HEK293 (cell line): ENCODE measurements around the gene GMPR2.
"Not testable (repeated sequence)": the region's sequence is repeated elsewhere in the genome, so short reads cannot be mapped to it uniquely, and the experiment has no call there.

Experiments
- CTCF ChIA-PET: fragments of 350-600 bp; formaldehyde crosslinking; extraction: SDS; loops from one replicate; lab custom pipeline; 2021; ENCODE audit warnings: antibody characterized with exemption; lab: Yijun Ruan, JAX
- POLR2A ChIA-PET: fragments of 300-600 bp; formaldehyde crosslinking; extraction: SDS; loops from one replicate; lab custom pipeline; 2020; ENCODE audit warnings: antibody characterized with exemption, inconsistent platforms; lab: Yijun Ruan, JAX
- H3K27ac ChIP-seq: fragments of 200-500 bp; sonication (Bioruptor generic); 2 replicates; pipeline ENCODE4 v1.5.1; 2014; ENCODE audit warnings: low read depth, low read length, control low read depth, inconsistent platforms; ENCODE audit errors: extremely low read depth
- H3K36me3 ChIP-seq, 2 experiments: fragments of 200-500 bp in 1 of 2; sonication (Bioruptor generic) in 1 of 2; 1 replicate in 1 of 2; 2 replicates in 1 of 2; pipeline ENCODE4 v1.5.1; 2014 to 2017; ENCODE audit warnings: inconsistent platforms in 2 of 2, low read length in 2 of 2; ENCODE audit not compliant: control insufficient read depth in 2 of 2, insufficient read depth in 1 of 2
- H3K4me1 ChIP-seq: fragments of 200-500 bp; sonication (Bioruptor generic); 2 replicates; pipeline ENCODE4 v1.5.1; 2014; ENCODE audit warnings: mild to moderate bottlenecking, low read length, inconsistent platforms; ENCODE audit not compliant: control insufficient read depth, insufficient read depth
- H3K4me3 ChIP-seq: 2 replicates; pipeline ENCODE4 v1.5.1; 2011; ENCODE audit warnings: low read depth, mild to moderate bottlenecking, control low read depth, low read length, moderate library complexity
- H3K9me3 ChIP-seq: fragments of 200-500 bp; sonication (Bioruptor generic); 2 replicates; pipeline ENCODE4 v1.5.1; 2014; ENCODE audit warnings: low read depth, low read length, inconsistent platforms; ENCODE audit not compliant: control insufficient read depth, insufficient read depth
- KLF8 ChIP-seq: fragments of 450-650 bp; formaldehyde crosslinking; IDR thresholded peaks from 2 replicates; pipeline ENCODE4 v1.5.1; 2016; ENCODE audit warnings: missing biosample characterization, missing genetic modification characterization
- KLF9 ChIP-seq: fragments of 450-650 bp; formaldehyde crosslinking; IDR thresholded peaks from 2 replicates; pipeline ENCODE4 v1.5.1; 2016; ENCODE audit warnings: missing biosample characterization, missing genetic modification characterization, low read depth
- RBAK ChIP-seq: fragments of 450-650 bp; formaldehyde crosslinking; IDR thresholded peaks from 2 replicates; pipeline ENCODE4 v1.5.1; 2016; ENCODE audit warnings: missing biosample characterization, missing genetic modification characterization
- TRIM28 ChIP-seq: IDR thresholded peaks from 2 replicates; pipeline ENCODE4 v1.6.1; 2011; ENCODE audit warnings: low read length, control low read depth, borderline replicate concordance
- ZBTB17 ChIP-seq: fragments of 450-650 bp; formaldehyde crosslinking; IDR thresholded peaks from 2 replicates; pipeline ENCODE4 v1.5.1; 2016; ENCODE audit warnings: missing biosample characterization, missing genetic modification characterization
- ZNF112 ChIP-seq: fragments of 450-650 bp; formaldehyde crosslinking; IDR thresholded peaks from 2 replicates; pipeline ENCODE4 v1.5.0; 2017; ENCODE audit warnings: missing biosample characterization, missing genetic modification characterization
- ZNF48 ChIP-seq: fragments of 450-650 bp; formaldehyde crosslinking; IDR thresholded peaks from 2 replicates; pipeline ENCODE4 v1.5.1; 2016; ENCODE audit warnings: missing biosample characterization, missing genetic modification characterization
- ZNF560 ChIP-seq: fragments of 450-650 bp; formaldehyde crosslinking; IDR thresholded peaks from 2 replicates; pipeline ENCODE4 v1.5.1; 2017; ENCODE audit warnings: missing biosample characterization, missing genetic modification characterization, borderline replicate concordance
- ZXDB ChIP-seq: fragments of 450-650 bp; formaldehyde crosslinking; IDR thresholded peaks from 2 replicates; pipeline ENCODE4 v1.5.1; 2016; ENCODE audit warnings: missing biosample characterization, missing genetic modification characterization
- TF ChIP-seq, protein P1 (sequence below): fragments of 450-650 bp; formaldehyde crosslinking; IDR thresholded peaks from 2 replicates; pipeline ENCODE4; 2016; ENCODE audit warnings: missing biosample characterization, missing genetic modification characterization
- TF ChIP-seq, protein P2 (sequence below): fragments of 450-650 bp; formaldehyde crosslinking; IDR thresholded peaks from 2 replicates; pipeline ENCODE4 v1.5.1; 2016; ENCODE audit warnings: missing biosample characterization, missing genetic modification characterization
- TF ChIP-seq, protein P3 (sequence below): fragments of 450-650 bp; formaldehyde crosslinking; IDR thresholded peaks from 2 replicates; pipeline ENCODE4 v1.5.1; 2017; ENCODE audit warnings: missing biosample characterization, missing genetic modification characterization
- TF ChIP-seq, protein P4 (sequence below): fragments of 450-650 bp; formaldehyde crosslinking; IDR thresholded peaks from 2 replicates; pipeline ENCODE4 v1.5.1; 2016; ENCODE audit warnings: missing biosample characterization, missing genetic modification characterization
- TF ChIP-seq, protein P5 (sequence below): fragments of 450-650 bp; formaldehyde crosslinking; IDR thresholded peaks from 2 replicates; pipeline ENCODE4 v1.5.1; 2016; ENCODE audit warnings: missing biosample characterization, missing genetic modification characterization, borderline replicate concordance
- TF ChIP-seq, protein P6 (sequence below): fragments of 450-650 bp; formaldehyde crosslinking; IDR thresholded peaks from 2 replicates; pipeline ENCODE4 v1.5.1; 2017; ENCODE audit warnings: missing biosample characterization, mild to moderate bottlenecking, missing genetic modification characterization, moderate library complexity

GMPR2 gene

DNA sequence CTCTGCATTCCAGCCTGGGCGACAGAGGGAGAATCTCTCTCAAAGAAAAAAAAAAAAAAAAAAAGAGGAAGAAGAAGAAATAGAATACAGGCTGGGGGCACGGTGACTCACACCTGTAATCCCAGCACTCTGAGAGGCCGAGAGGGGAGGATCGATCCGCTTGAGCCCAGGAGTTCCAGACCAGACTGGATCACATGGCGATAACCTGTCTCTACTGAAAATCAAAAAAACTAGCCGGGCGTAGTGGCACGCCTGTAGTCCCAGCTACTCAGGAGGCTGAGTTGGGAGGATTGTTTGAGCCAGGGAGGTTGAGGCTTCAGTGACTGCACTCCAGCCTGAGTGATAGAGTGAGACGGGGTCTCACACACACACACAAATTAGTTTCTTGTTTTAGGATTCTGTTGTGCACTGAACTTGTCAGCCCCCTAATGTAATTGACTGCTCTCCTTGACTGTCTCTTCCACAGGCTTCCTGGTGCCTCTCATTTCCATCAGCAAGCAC is 10.7 kb downstream of the GMPR2 start:
- Histone ChIP-seq H3K4me1 (no peaks in the 10 kb centered on the region), H3K27ac (peak overlapping the region; percentile 75), H3K36me3 (peaks cover 13 to 30% of the 10 kb centered on the region in 2 experiments; a peak in 2 of 3 replicates), H3K9me3 (no peaks in the 10 kb centered on the region), H3K4me3 (peak overlapping the region; percentile 78)
- POLR2A ChIA-PET: interaction anchor here (0.6 to 3.4 kb wide), 21 partner anchors 9 to 1077 kb away, joined by 3 to 62 read pairs (median 9); partner anchors contain the start of genes CARMIL3, CIDEB, DHRS1 and EMC9
- TF ChIP-seq, protein P1, sequence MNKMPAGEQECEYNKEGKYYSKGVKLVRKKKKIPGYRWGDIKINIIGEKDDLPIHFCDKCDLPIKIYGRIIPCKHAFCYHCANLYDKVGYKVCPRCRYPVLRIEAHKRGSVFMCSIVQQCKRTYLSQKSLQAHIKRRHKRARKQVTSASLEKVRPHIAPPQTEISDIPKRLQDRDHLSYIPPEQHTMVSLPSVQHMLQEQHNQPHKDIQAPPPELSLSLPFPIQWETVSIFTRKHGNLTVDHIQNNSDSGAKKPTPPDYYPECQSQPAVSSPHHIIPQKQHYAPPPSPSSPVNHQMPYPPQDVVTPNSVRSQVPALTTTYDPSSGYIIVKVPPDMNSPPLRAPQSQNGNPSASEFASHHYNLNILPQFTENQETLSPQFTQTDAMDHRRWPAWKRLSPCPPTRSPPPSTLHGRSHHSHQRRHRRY: no peak
- TF ChIP-seq, protein P2, sequence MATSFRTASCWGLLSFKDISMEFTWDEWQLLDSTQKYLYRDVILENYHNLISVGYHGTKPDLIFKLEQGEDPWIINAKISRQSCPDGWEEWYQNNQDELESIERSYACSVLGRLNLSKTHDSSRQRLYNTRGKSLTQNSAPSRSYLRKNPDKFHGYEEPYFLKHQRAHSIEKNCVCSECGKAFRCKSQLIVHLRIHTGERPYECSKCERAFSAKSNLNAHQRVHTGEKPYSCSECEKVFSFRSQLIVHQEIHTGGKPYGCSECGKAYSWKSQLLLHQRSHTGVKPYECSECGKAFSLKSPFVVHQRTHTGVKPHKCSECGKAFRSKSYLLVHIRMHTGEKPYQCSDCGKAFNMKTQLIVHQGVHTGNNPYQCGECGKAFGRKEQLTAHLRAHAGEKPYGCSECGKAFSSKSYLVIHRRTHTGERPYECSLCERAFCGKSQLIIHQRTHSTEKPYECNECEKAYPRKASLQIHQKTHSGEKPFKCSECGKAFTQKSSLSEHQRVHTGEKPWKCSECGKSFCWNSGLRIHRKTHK (tag by site-specific recombination): no peak
- TF ChIP-seq ZBTB17 (tag by site-specific recombination): peak; percentile 86; the same call in 1 of the 2 replicates
- TF ChIP-seq, protein P3, sequence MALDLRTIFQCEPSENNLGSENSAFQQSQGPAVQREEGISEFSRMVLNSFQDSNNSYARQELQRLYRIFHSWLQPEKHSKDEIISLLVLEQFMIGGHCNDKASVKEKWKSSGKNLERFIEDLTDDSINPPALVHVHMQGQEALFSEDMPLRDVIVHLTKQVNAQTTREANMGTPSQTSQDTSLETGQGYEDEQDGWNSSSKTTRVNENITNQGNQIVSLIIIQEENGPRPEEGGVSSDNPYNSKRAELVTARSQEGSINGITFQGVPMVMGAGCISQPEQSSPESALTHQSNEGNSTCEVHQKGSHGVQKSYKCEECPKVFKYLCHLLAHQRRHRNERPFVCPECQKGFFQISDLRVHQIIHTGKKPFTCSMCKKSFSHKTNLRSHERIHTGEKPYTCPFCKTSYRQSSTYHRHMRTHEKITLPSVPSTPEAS (tag by site-specific recombination): 0 out of 2 replicates have a peak, but pooled peaks have one; percentile 4
- CTCF ChIA-PET: interaction anchor here (0.6 to 7.2 kb wide), 30 partner anchors 9 to 400 kb away, joined by 3 to 133 read pairs (median 6); partner anchors contain the start of genes CBLN3, CIDEB, DHRS1 and KHNYN

DNA sequence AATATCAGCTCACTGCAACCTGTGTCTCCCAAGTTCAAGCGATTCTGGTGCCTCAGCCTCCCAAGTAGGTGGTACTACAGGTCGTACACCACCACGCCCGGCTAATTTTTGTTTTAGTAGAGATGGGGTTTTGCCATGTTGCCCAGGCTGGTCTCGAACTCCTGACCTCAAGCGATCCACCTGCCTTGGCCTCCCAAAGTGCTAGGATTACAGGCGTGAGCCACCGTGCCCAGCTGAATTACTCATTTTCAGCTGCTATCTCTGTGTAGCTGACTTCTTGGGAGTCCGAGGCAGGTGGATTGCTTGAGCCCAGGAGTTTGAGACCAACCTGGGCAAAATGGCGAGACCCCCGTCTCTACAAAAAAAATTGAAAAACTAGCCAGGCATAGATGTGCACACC is 12.6 kb downstream of the GMPR2 start:
- not testable (repeated sequence) for H3K9me3 ChIP-seq, H3K4me3 ChIP-seq, H3K4me1 ChIP-seq, H3K27ac ChIP-seq
- H3K36me3 ChIP-seq: peaks cover 0 to 10% of the 10 kb centered on the region in 2 experiments; a peak in 2 of 3 replicates
- ChIA-PET CTCF (interaction anchor here (0.7 to 7.2 kb wide), 7 partner anchors 17 to 192 kb away, joined by 3 to 133 read pairs (median 4); partner anchors contain the start of genes CIDEB, DHRS1, LTB4R2 and NOP9), POLR2A (interaction anchor here (0.7 kb wide), 1 partner anchor 128 kb away, joined by 3 read pairs; no protein-coding TSS in a partner anchor)

DNA sequence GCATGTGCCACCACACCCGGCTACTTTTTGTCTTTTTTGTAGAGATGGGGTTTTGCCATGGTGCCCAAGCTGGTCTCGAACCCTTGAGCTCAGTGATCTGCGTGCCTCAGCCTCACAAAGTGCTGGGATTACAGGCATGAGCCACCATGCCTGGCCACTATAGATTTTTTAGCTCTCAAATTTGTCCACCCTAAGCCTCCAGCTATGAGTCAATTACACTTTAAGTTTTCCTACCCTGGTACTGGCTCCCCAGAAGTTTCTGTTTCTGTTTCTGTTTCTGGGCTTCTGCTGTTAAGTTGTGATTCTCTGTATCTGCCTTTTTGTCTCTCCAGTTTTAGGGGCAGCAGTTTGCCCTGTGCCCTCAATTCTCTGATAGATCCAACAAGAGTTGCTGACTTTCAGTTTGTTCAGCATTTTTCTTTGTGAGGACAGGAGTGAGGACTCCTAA is 14.1 kb downstream of the GMPR2 start:
- POLR2A ChIA-PET: interaction anchor here (0.7 to 2.1 kb wide), 3 partner anchors 9 to 61 kb away, joined by 3 to 8 read pairs (median 3); partner anchors contain the start of genes CIDEB and RABGGTA
- H3K9me3 ChIP-seq: no peaks in the 10 kb centered on the region

DNA sequence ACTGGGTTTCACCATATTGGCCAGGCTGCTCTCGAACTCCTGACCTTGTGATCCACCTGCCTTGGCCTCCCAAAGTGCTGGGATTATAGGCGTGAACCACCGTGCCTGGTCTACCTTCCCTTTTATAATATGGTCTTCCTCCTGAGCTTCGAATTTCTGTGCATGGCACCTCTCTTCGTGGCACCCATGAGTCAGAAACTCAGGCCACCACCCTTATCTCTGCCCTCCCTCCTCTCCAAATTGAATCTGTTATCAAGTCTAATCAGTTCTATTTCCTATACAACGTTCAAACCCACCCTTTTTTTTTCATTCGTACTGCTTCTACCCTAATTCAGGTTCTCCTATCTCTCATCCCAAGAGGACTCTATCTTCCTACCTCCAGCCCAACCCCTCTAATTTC is 14.7 kb downstream of the GMPR2 start:
- no peaks in the 10 kb centered on the region for H3K36me3 ChIP-seq
- ChIA-PET CTCF (interaction anchor here (0.7 to 7.2 kb wide), 4 partner anchors 15 to 184 kb away, joined by 3 to 133 read pairs (median 6); partner anchors contain the start of genes CIDEB, DHRS1 and NOP9), POLR2A (interaction anchor here (0.8 to 2.1 kb wide), 2 partner anchors 24 to 61 kb away, joined by 3 to 8 read pairs; partner anchors contain the start of genes CIDEB and RABGGTA)
- no peak overlapping the region for H3K4me3 ChIP-seq
- no peak overlapping the region for H3K27ac ChIP-seq
- H3K9me3 ChIP-seq: no peaks in the 10 kb centered on the region
- no peaks in the 10 kb centered on the region for H3K4me1 ChIP-seq
- TF ChIP-seq TRIM28 (no peak), ZXDB (tag by site-specific recombination) (no peak), ZNF48 (tag by site-specific recombination) (no peak), ZNF112 (tag by site-specific recombination) (no peak), ZNF560 (tag by site-specific recombination) (no peak), KLF9 (tag by site-specific recombination) (no peak), KLF8 (no peak)
- TF ChIP-seq, protein P4, sequence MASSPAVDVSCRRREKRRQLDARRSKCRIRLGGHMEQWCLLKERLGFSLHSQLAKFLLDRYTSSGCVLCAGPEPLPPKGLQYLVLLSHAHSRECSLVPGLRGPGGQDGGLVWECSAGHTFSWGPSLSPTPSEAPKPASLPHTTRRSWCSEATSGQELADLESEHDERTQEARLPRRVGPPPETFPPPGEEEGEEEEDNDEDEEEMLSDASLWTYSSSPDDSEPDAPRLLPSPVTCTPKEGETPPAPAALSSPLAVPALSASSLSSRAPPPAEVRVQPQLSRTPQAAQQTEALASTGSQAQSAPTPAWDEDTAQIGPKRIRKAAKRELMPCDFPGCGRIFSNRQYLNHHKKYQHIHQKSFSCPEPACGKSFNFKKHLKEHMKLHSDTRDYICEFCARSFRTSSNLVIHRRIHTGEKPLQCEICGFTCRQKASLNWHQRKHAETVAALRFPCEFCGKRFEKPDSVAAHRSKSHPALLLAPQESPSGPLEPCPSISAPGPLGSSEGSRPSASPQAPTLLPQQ: no peak
- TF ChIP-seq, protein P5, sequence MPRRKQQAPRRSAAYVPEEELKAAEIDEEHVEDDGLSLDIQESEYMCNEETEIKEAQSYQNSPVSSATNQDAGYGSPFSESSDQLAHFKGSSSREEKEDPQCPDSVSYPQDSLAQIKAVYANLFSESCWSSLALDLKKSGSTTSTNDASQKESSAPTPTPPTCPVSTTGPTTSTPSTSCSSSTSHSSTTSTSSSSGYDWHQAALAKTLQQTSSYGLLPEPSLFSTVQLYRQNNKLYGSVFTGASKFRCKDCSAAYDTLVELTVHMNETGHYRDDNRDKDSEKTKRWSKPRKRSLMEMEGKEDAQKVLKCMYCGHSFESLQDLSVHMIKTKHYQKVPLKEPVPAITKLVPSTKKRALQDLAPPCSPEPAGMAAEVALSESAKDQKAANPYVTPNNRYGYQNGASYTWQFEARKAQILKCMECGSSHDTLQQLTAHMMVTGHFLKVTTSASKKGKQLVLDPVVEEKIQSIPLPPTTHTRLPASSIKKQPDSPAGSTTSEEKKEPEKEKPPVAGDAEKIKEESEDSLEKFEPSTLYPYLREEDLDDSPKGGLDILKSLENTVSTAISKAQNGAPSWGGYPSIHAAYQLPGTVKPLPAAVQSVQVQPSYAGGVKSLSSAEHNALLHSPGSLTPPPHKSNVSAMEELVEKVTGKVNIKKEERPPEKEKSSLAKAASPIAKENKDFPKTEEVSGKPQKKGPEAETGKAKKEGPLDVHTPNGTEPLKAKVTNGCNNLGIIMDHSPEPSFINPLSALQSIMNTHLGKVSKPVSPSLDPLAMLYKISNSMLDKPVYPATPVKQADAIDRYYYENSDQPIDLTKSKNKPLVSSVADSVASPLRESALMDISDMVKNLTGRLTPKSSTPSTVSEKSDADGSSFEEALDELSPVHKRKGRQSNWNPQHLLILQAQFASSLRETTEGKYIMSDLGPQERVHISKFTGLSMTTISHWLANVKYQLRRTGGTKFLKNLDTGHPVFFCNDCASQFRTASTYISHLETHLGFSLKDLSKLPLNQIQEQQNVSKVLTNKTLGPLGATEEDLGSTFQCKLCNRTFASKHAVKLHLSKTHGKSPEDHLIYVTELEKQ (tag by site-specific recombination): no peak
- TF ChIP-seq, protein P6, sequence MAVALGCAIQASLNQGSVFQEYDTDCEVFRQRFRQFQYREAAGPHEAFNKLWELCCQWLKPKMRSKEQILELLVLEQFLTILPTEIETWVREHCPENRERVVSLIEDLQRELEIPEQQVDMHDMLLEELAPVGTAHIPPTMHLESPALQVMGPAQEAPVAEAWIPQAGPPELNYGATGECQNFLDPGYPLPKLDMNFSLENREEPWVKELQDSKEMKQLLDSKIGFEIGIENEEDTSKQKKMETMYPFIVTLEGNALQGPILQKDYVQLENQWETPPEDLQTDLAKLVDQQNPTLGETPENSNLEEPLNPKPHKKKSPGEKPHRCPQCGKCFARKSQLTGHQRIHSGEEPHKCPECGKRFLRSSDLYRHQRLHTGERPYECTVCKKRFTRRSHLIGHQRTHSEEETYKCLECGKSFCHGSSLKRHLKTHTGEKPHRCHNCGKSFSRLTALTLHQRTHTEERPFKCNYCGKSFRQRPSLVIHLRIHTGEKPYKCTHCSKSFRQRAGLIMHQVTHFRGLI (tag by site-specific recombination): no peak

More for the DNA sequence above, 14.1 kb downstream of the GMPR2 start:
- no peak for TF ChIP-seq RBAK
- H3K4me3 ChIP-seq: no peak overlapping the region
- H3K4me1 ChIP-seq: no peaks in the 10 kb centered on the region
- H3K36me3 ChIP-seq: no peaks in the 10 kb centered on the region
- H3K27ac ChIP-seq: no peak overlapping the region
- CTCF ChIA-PET: interaction anchor here (0.7 to 7.2 kb wide), 4 partner anchors 15 to 185 kb away, joined by 3 to 133 read pairs (median 6); partner anchors contain the start of genes CIDEB, DHRS1 and NOP9
